Astrocyte of the spinal cord (primary cell): Measurements from ENCODE around the gene STK31.
"Not testable (repeated sequence)": the region's sequence is repeated elsewhere in the genome, so short reads cannot be mapped to it uniquely, and the experiment has no call there.

Experiments used
- DNase-seq: peaks from one replicate; pipeline ENCODE4 v3.0.0; 2011; ENCODE audit warnings: low read depth, low spot score
- H3K4me3 ChIP-seq: 2 replicates; pipeline ENCODE4 v1.5.1; 2011; ENCODE audit warnings: low read depth, mild to moderate bottlenecking, low read length, moderate library complexity
- CTCF ChIP-seq: IDR thresholded peaks from 2 replicates; pipeline ENCODE4 v1.5.1; 2012; ENCODE audit warnings: low read depth, mild to moderate bottlenecking, low read length, inconsistent platforms
- in situ Hi-C: cut with HindIII; loops from 2 replicates; pipeline ENCODE4 v1.10.0; 2017; ENCODE audit warnings: low sequenced_read_pairs

Gene STK31

DNA sequence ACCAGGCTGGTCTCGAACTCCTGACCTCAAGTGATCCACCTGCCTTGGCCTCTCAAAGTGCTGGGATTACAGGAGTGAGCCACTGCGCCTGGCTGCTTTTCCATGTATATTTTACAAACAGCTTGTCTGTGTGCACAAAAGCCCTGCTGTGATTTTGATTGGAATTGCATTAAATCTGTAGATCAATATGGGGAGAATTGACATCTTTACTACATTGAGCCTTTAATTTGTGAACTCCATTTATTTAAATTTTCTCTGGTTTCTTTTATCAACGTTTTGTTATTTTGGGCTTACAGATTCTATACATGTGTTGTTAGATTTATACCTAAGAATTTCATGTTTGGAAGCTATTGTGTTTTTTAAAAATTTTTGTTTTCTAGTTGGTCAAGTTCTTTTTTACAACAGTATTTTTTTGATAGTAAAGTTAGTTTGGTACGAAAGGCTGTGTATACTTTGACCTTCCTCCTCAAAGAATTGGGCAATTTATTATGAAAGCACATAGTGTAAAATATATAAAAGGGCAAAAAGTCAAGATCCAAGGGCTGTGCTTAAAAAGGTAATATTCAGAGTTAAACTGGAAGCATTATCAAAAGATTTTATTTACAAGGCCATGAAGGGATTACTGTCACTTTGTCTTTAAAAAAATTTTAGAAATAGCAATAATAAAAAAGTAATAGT lies 92.8 kb downstream of the STK31 start:
- DNase-seq = no peak
- no peak overlapping the region for H3K4me3 ChIP-seq
- in situ Hi-C loops = no loop called here
- no peak for TF ChIP-seq CTCF

DNA sequence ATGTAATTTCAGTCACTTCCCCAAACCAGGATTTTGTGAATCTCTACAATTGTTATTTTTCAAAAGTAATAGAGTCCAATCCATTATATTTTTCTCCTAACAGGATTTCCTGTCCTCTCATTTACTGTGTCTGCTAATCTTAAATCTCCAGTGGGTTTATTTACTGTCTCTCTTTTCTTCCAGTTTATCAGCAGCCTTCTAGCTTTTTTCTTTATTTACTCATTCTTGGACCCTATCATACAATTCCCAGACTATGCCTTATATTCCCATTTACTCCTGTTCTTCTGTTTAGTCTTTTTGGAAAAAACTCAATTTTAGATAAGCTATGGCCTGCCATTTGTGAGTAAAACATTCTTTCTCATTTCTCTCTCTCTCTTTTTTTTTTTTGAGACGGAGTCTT lies 94.7 kb downstream of the STK31 start:
- DNase-seq = no peak
- in situ Hi-C loops = no loop called here
- H3K4me3 ChIP-seq = no peak overlapping the region
- TF ChIP-seq CTCF = no peak

- no peak for TF ChIP-seq CTCF
- in situ Hi-C loops = no loop called here
- no peak overlapping the region for H3K4me3 ChIP-seq
- DNase-seq = no peak
Measured at GRCh38 chr7:23808421-23808820, 98.4 kb downstream of the STK31 start.

- in situ Hi-C loops = no loop called here
- TF ChIP-seq CTCF = no peak
- H3K4me3 ChIP-seq = no peak overlapping the region
- DNase-seq = no peak
Measured at GRCh38 chr7:23810099-23810498, 100.1 kb downstream of the STK31 start.

GRCh38 chr7:23811540-23811939 lies 101.5 kb downstream of the STK31 start:
- TF ChIP-seq CTCF = peak; percentile 25
- DNase-seq = no peak
- in situ Hi-C loops = no loop called here
- H3K4me3 ChIP-seq = no peak overlapping the region

- in situ Hi-C loops, DNase-seq, H3K4me3 ChIP-seq: not testable (repeated sequence)
Measured at GRCh38 chr7:23828125-23828524, 118.1 kb downstream of the STK31 start.

GRCh38 chr7:23832733-23833132 lies 122.7 kb downstream of the STK31 start:
- in situ Hi-C loops, DNase-seq, H3K4me3 ChIP-seq: not testable (repeated sequence)

DNA sequence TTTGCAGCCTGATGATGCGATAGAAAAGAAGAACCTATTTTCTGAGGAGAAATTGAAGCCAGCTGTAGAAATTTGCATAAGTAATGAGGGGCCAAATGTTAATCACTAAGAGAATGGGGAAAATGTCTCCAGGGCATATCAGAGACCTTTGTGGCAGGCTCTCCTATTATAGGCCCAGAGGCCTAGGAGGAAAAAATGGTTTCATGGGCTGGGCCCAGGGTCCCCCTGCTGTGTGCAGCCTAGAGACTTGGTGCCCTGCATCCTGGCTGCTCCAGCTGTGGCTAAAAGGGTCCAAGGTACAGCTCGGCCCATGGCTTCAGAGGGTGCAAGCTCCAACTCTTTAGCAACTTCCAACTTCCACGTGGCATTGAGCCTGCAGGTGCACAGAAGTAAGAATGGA lies 123.4 kb downstream of the STK31 start:
- no peak for DNase-seq
- in situ Hi-C loops = no loop called here
- no peak overlapping the region for H3K4me3 ChIP-seq
- no peak for TF ChIP-seq CTCF

- in situ Hi-C loops, H3K4me3 ChIP-seq, DNase-seq: not testable (repeated sequence)
Measured at GRCh38 chr7:23844837-23845236, 134.8 kb downstream of the STK31 start.
